ENCODE data around the gene EQTN.

GRCh38 chr9:27278374-27278773 lies 18.6 kb downstream of the EQTN start:
- TF ChIP-seq CTCF (IDR thresholded peaks at IDR 0.05; ENCODE audit: low read depth, low read length), result no peak
- TF ChIP-seq EZH2phosphoT487 (IDR thresholded peaks at IDR 0.05; ENCODE audit: low read depth), result no peak

All from OCI-LY3 (cell line).